Measurements from ENCODE around the gene ITPA.

Gene ITPA

GRCh38 chr20:3164763-3165410 lies 44.4 kb upstream of the ITPA start:
- no peak overlapping the region for H3K4me3 ChIP-seq (ENCODE audit: low read length)
- DNase-seq (ENCODE audit: low read depth), result no peak
- TF ChIP-seq CTCF (conservative IDR thresholded peaks at IDR 0.05; ENCODE audit: low read length), result no peak

- TF ChIP-seq CTCF (conservative IDR thresholded peaks at IDR 0.05; ENCODE audit: low read length), result no peak
- DNase-seq (ENCODE audit: low read depth), result peak; percentile 20
- H3K4me3 ChIP-seq (ENCODE audit: low read length), result no peak overlapping the region
These were observed 43.6 kb upstream of the ITPA start for GRCh38 chr20:3165473-3166337.

- DNase-seq (ENCODE audit: low read depth), result no peak
- TF ChIP-seq CTCF (conservative IDR thresholded peaks at IDR 0.05; ENCODE audit: low read length), result no peak
- no peak overlapping the region for H3K4me3 ChIP-seq (ENCODE audit: low read length)
These were observed 42.9 kb upstream of the ITPA start for GRCh38 chr20:3166338-3166912.

- TF ChIP-seq CTCF (conservative IDR thresholded peaks at IDR 0.05; ENCODE audit: low read length), result no peak
- H3K4me3 ChIP-seq (ENCODE audit: low read length), result no peak overlapping the region
- DNase-seq (ENCODE audit: low read depth), result no peak
These were observed 42.4 kb upstream of the ITPA start for GRCh38 chr20:3166913-3167342.

- no peak for DNase-seq (ENCODE audit: low read depth)
- TF ChIP-seq CTCF (conservative IDR thresholded peaks at IDR 0.05; ENCODE audit: low read length), result no peak
- no peak overlapping the region for H3K4me3 ChIP-seq (ENCODE audit: low read length)
These were observed 41.6 kb upstream of the ITPA start for GRCh38 chr20:3167738-3168078.

GRCh38 chr20:3168079-3168828 lies 41.0 kb upstream of the ITPA start:
- DNase-seq (ENCODE audit: low read depth), result no peak
- TF ChIP-seq CTCF (conservative IDR thresholded peaks at IDR 0.05; ENCODE audit: low read length), result no peak

More at GRCh38 chr20:3168079-3168828, 41.0 kb upstream of the ITPA start:
- no peak overlapping the region for H3K4me3 ChIP-seq (ENCODE audit: low read length)
